H1 (cell line): ENCODE measurements around the gene TRIML2. TPM values are rescaled to one million over a fixed set of nuclear protein-coding genes. Genes with fewer than 3 reads are reported as not detected.

Experiments used
- SIX5 ChIP-seq: IDR thresholded peaks from 2 replicates; pipeline ENCODE4 v1.6.1; 2011; ENCODE audit warnings: mild to moderate bottlenecking, low read depth, low read length
- polyA plus RNA-seq, 7 experiments: library from polyadenylated mRNA; depleted of rRNA in 3 of 7; stranded (reverse) in 5 of 7; unstranded in 2 of 7; fragments of >200 nt in 5 of 7; fragments of 200-250 nt in 2 of 7; gene quantifications; 1 replicate in 5 of 7; 2 replicates in 1 of 7; 4 replicates in 1 of 7; pipeline versions ENCODE4 v1.2.1 to v1.2.3, GENCODE V29; 2011 to 2013; ENCODE audit warnings: missing spikeins in 2 of 7, mixed read lengths in 2 of 7
- total RNA-seq: library from RNA; stranded (reverse); fragmentation: NEBNext Ultra II Directional; extraction: Animal tissue kit (Norgen Biotek cat#: 25700); gene quantifications from 2 replicates; pipeline ENCODE4 v1.2.1, GENCODE V29; 2021

TRIML2 gene
- total and polyA plus RNA-seq, 2 of the 8 experiments (the other 6 are each of a cell fraction or from before 2014, with no cell fraction given): 28.1 to 59.2 TPM

GRCh38 chr4:188132232-188132631 lies 22.8 kb upstream of the TRIML2 start (continued):
- no peak for TF ChIP-seq SIX5
